Endometrial microvascular endothelial cells (primary cell): ENCODE measurements around the gene MAML3. TPM values are rescaled to one million over a fixed set of nuclear protein-coding genes. Genes with fewer than 3 reads are reported as not detected.

Experiments used
- in situ Hi-C: cut with HindIII; loops from 2 replicates; pipeline ENCODE4 v1.10.0; 2017; ENCODE audit warnings: low sequenced_read_pairs, low pct_unique_long_range_greater_than_20kb; ENCODE audit errors: inconsistent ontology term
- total RNA-seq: library from RNA; depleted of rRNA; stranded (reverse); fragments of >200 nt; gene quantifications from one replicate; pipeline ENCODE4 v1.2.3, GENCODE V29; 2015; ENCODE audit errors: inconsistent ontology term

MAML3 gene
- total RNA-seq, 1 donor from 2014 or later: 9.7 TPM

GRCh38 chr4:140110542-140111215 lies 43.3 kb downstream of the MAML3 start:
- in situ Hi-C loops: no loop called here

- in situ Hi-C loops: no loop called here
Observed at GRCh38 chr4:140109737-140110136, 44.2 kb downstream of the MAML3 start.

- in situ Hi-C loops: no loop called here
Observed at GRCh38 chr4:140109292-140109691, 44.7 kb downstream of the MAML3 start.

- in situ Hi-C loops: no loop called here
Observed at GRCh38 chr4:140108713-140109230, 45.2 kb downstream of the MAML3 start.

GRCh38 chr4:140108243-140108642 lies 45.7 kb downstream of the MAML3 start:
- in situ Hi-C loops: no loop called here

- in situ Hi-C loops: no loop called here
Observed at GRCh38 chr4:140106289-140106844, 47.6 kb downstream of the MAML3 start.

GRCh38 chr4:140105436-140105835 lies 48.5 kb downstream of the MAML3 start:
- in situ Hi-C loops: no loop called here

- in situ Hi-C loops: no loop called here
Observed at GRCh38 chr4:140103676-140104075, 50.3 kb downstream of the MAML3 start.

- in situ Hi-C loops: no loop called here
Observed at GRCh38 chr4:140102421-140102820, 51.6 kb downstream of the MAML3 start.

- in situ Hi-C loops: no loop called here
Observed at GRCh38 chr4:140100771-140101170, 53.2 kb downstream of the MAML3 start.

GRCh38 chr4:140099983-140100382 lies 54.0 kb downstream of the MAML3 start:
- in situ Hi-C loops: loop anchor here (10.0 kb wide), 1 partner anchor 45 kb away; no protein-coding TSS in a partner anchor

- in situ Hi-C loops: loop anchor here (10.0 kb wide), 1 partner anchor 46 kb away; no protein-coding TSS in a partner anchor
Observed at GRCh38 chr4:140098455-140099160, 55.4 kb downstream of the MAML3 start.

- in situ Hi-C loops: loop anchor here (10.0 kb wide), 1 partner anchor 47 kb away; no protein-coding TSS in a partner anchor
Observed at GRCh38 chr4:140097572-140097971, 56.4 kb downstream of the MAML3 start.

GRCh38 chr4:140096921-140097320 lies 57.1 kb downstream of the MAML3 start:
- in situ Hi-C loops: loop anchor here (10.0 kb wide), 1 partner anchor 48 kb away; no protein-coding TSS in a partner anchor

GRCh38 chr4:140096483-140096861 lies 57.5 kb downstream of the MAML3 start:
- in situ Hi-C loops: loop anchor here (10.0 kb wide), 1 partner anchor 48 kb away; no protein-coding TSS in a partner anchor

- in situ Hi-C loops: loop anchor here (10.0 kb wide), 1 partner anchor 49 kb away; no protein-coding TSS in a partner anchor
Observed at GRCh38 chr4:140095694-140096482, 58.1 kb downstream of the MAML3 start.

- in situ Hi-C loops: loop anchor here (10.0 kb wide), 1 partner anchor 50 kb away; no protein-coding TSS in a partner anchor
Observed at GRCh38 chr4:140094438-140095420, 59.3 kb downstream of the MAML3 start.
